A549 (cell line): ENCODE measurements around the gene CBX4. TPM values are rescaled to one million over a fixed set of nuclear protein-coding genes. Genes with fewer than 3 reads are reported as not detected.

ENCODE experiments used
- ATAC-seq, 2 experiments: fragments of 200-7000 bp in 1 of 2; fragments of >200 bp in 1 of 2; cut with Nextera tagmentation in 1 of 2; cut with Tn5 transposase in 1 of 2; 3 replicates each; pipeline versions ENCODE4 v1.8.0 to v1.9.1; 2018 to 2020; ENCODE audit warnings: mild to moderate bottlenecking in 1 of 2, moderate library complexity in 1 of 2
- CTCF ChIA-PET: fragments of 300-600 bp; sonication (Branson Sonifier 250); formaldehyde crosslinking; extraction: SDS; loops from one replicate; lab custom pipeline; 2021; ENCODE audit warnings: antibody characterized with exemption, inconsistent platforms; lab: Yijun Ruan, JAX
- POLR2A ChIA-PET: fragments of 350-600 bp; formaldehyde crosslinking; extraction: SDS; loops from one replicate; lab custom pipeline; 2021; ENCODE audit warnings: antibody characterized with exemption, inconsistent platforms; lab: Yijun Ruan, JAX
- DNase-seq, 2 experiments: peaks; one replicate each; pipeline versions ENCODE4 v3.0.0 to v3.0.0-alpha.2; 2011 to 2016; ENCODE audit warnings: low read depth in 1 of 2, low spot score in 1 of 2
- FAIRE-seq: peaks from 2 replicates; lab custom pipeline; 2011; peaks lifted over from hg19 to GRCh38; lab: Jason Lieb, UNC
- H3K27ac ChIP-seq, 2 experiments: fragments of >200 bp; sonication (Bioruptor Twin); formaldehyde crosslinking; 3 replicates each; pipeline ENCODE4 v1.5.1; 2016 to 2017
- H3K4me1 ChIP-seq: fragments of >200 bp; sonication (Bioruptor Twin); formaldehyde crosslinking; 3 replicates; pipeline ENCODE4 v1.6.1; 2016
- H3K4me2 ChIP-seq: fragments of >200 bp; sonication (Bioruptor Twin); formaldehyde crosslinking; 3 replicates; pipeline ENCODE4 v1.6.1; 2016
- H3K4me3 ChIP-seq: fragments of >200 bp; sonication (Bioruptor Twin); formaldehyde crosslinking; 3 replicates; pipeline ENCODE4 v1.5.1; 2016
- H3K9me3 ChIP-seq: fragments of >200 bp; sonication (Bioruptor Twin); formaldehyde crosslinking; 3 replicates; pipeline ENCODE4 v1.6.1; 2016
- BCL3 ChIP-seq: fragments of >200 bp; sonication (Bioruptor Twin); formaldehyde crosslinking; IDR thresholded peaks from 3 replicates; pipeline ENCODE4 v1.6.1; 2016
- CBX2 ChIP-seq: fragments of 200-600 bp; sonication (generic); IDR thresholded peaks from 2 replicates; pipeline ENCODE4 v1.6.1; 2016; ENCODE audit warnings: low read depth, mild to moderate bottlenecking, borderline replicate concordance
- CHD2 ChIP-seq: fragments of 150-350 bp; IDR thresholded peaks from 2 replicates; pipeline ENCODE4 v1.6.1; 2014; ENCODE audit warnings: low read length; ENCODE audit not compliant: partially characterized antibody
- CHD4 ChIP-seq: fragments of 200-600 bp; sonication (generic); IDR thresholded peaks from 2 replicates; pipeline ENCODE4 v1.6.1; 2016; ENCODE audit warnings: antibody characterized with exemption, mild to moderate bottlenecking, borderline replicate concordance
- EHF ChIP-seq: fragments of 250-450 bp; sonication (Bioruptor Pico); IDR thresholded peaks from 2 replicates; pipeline ENCODE4 v1.5.0; 2020; ENCODE audit warnings: mild to moderate bottlenecking
- HES2 ChIP-seq: fragments of >200 bp; sonication (Bioruptor Twin); formaldehyde crosslinking; IDR thresholded peaks from 2 replicates; pipeline ENCODE4 v1.6.1; 2016
- HMGXB4 ChIP-seq: fragments of 250-450 bp; sonication (Bioruptor Pico); IDR thresholded peaks from 2 replicates; pipeline ENCODE4 v1.5.0; 2021; ENCODE audit warnings: mild to moderate bottlenecking, moderate library complexity, borderline replicate concordance
- HOXA7 ChIP-seq: fragments of 250-450 bp; sonication (Bioruptor Pico); IDR thresholded peaks from 2 replicates; pipeline ENCODE4 v1.5.0; 2020; ENCODE audit warnings: mild to moderate bottlenecking, moderate library complexity
- KDM1A ChIP-seq: fragments of 200-600 bp; sonication (generic); IDR thresholded peaks from 2 replicates; pipeline ENCODE4 v1.6.1; 2016; ENCODE audit warnings: low read depth, mild to moderate bottlenecking
- MAFK ChIP-seq: fragments of 450-650 bp; IDR thresholded peaks from 2 replicates; pipeline ENCODE4 v1.6.1; 2014; ENCODE audit not compliant: partially characterized antibody
- MYC ChIP-seq: IDR thresholded peaks from 2 replicates; pipeline ENCODE4 v1.6.1; 2012; ENCODE audit warnings: mild to moderate bottlenecking, inconsistent platforms, low read length, improper control_type of control experiment, borderline replicate concordance
- NFE2L2 ChIP-seq: fragments of 150-350 bp; conservative IDR thresholded peaks from 2 replicates; pipeline ENCODE4 v1.6.1; 2014; ENCODE audit warnings: low read length
- NPAS2 ChIP-seq: fragments of 250-450 bp; sonication (Bioruptor Pico); IDR thresholded peaks from 2 replicates; pipeline ENCODE4 v1.8.0; 2022; ENCODE audit warnings: mild to moderate bottlenecking, moderate library complexity, borderline replicate concordance
- NR3C1 ChIP-seq: fragments of >200 bp; sonication (Bioruptor Twin); formaldehyde crosslinking; IDR thresholded peaks from 3 replicates; pipeline ENCODE4 v1.6.1; 2017
- POLR2A ChIP-seq: IDR thresholded peaks from 2 replicates; pipeline ENCODE4 v1.6.1; 2012; ENCODE audit warnings: mild to moderate bottlenecking, low read length
- POLR2AphosphoS2 ChIP-seq: conservative IDR thresholded peaks from 2 replicates; pipeline ENCODE4 v1.6.1; 2012; ENCODE audit warnings: low read length, improper control_type of control experiment, inconsistent platforms
- RCOR1 ChIP-seq: fragments of 150-350 bp; IDR thresholded peaks from 2 replicates; pipeline ENCODE4 v1.6.1; 2014; ENCODE audit warnings: antibody characterized with exemption, low read length, low read depth
- REST ChIP-seq: fragments of 200-600 bp; sonication (generic); IDR thresholded peaks from 2 replicates; pipeline ENCODE4 v1.6.1; 2016; ENCODE audit warnings: antibody characterized with exemption, mild to moderate bottlenecking, moderate library complexity
- RNF2 ChIP-seq: fragments of 200-600 bp; sonication (generic); IDR thresholded peaks from 2 replicates; pipeline ENCODE4 v1.6.1; 2016; ENCODE audit warnings: low read depth, mild to moderate bottlenecking, antibody characterized with exemption, moderate library complexity, borderline replicate concordance
- SREBF2 ChIP-seq: fragments of 450-650 bp; IDR thresholded peaks from 2 replicates; pipeline ENCODE4 v1.6.1; 2014; ENCODE audit warnings: mild to moderate bottlenecking, moderate library complexity
- TFCP2L1 ChIP-seq: fragments of 250-450 bp; sonication (Bioruptor Pico); IDR thresholded peaks from 2 replicates; pipeline ENCODE4 v1.5.0; 2021; ENCODE audit warnings: mild to moderate bottlenecking
- USF2 ChIP-seq: fragments of 450-650 bp; IDR thresholded peaks from 2 replicates; pipeline ENCODE4 v1.6.1; 2014; ENCODE audit warnings: antibody characterized with exemption
- ZFP36 ChIP-seq: fragments of 450-650 bp; IDR thresholded peaks from 2 replicates; pipeline ENCODE4 v1.6.1; 2014; ENCODE audit warnings: borderline replicate concordance; ENCODE audit not compliant: partially characterized antibody
- WGBS: methylation state at CpG from one replicate; pipeline ENCODE4 v1.1.6; 2017; ENCODE audit errors: missing lambda C conversion rate; 5-methylcytosine and 5-hydroxymethylcytosine counted together
- polyA plus RNA-seq, 4 experiments: library from polyadenylated mRNA; depleted of rRNA in 3 of 4; stranded (reverse); fragments of >200 nt; fragmentation: RNase III in 1 of 4; extraction: RNeasy Plus Mini Kit Qiagen cat#74134 plus additional on column Dnase treatment in 1 of 4; gene quantifications; 2 replicates in 3 of 4; 3 replicates in 1 of 4; pipeline ENCODE4 v1.2.3, GENCODE V29; 2011 to 2017

The CBX4 gene
- polyA plus RNA-seq, 2 of the 4 experiments (the other 2 are of a cell fraction) = 31.0 to 34.1 TPM

GRCh38 chr17:79864617-79865250 is 25.5 kb upstream of the CBX4 start:
- ATAC-seq = no peak
- no peak for TF ChIP-seq NFE2L2
- no peak for TF ChIP-seq HOXA7 (CRISPR knock-in tag)
- TF ChIP-seq HMGXB4 (CRISPR knock-in tag) = no peak
- no peak for TF ChIP-seq MAFK
- TF ChIP-seq CHD4 = no peak
- TF ChIP-seq KDM1A = no peak
- TF ChIP-seq TFCP2L1 (CRISPR knock-in tag) = no peak
- TF ChIP-seq CHD2 = no peak
- TF ChIP-seq NPAS2 (CRISPR knock-in tag) = no peak
- TF ChIP-seq USF2 = no peak
- no peak for TF ChIP-seq RNF2
- no peak for TF ChIP-seq HES2
- TF ChIP-seq ZFP36 = no peak
- no peak for TF ChIP-seq BCL3
- no peak for TF ChIP-seq EHF (CRISPR knock-in tag)
- no peak for TF ChIP-seq SREBF2
- TF ChIP-seq POLR2AphosphoS2 = no peak
- no peak for TF ChIP-seq REST
- no peak for DNase-seq
- WGBS = 77% methylated on average over 20 of the region's 20 CpGs
- Histone ChIP-seq H3K4me2 (no peak overlapping the region), H3K4me3 (no peak overlapping the region), H3K9me3 (no peaks in the 10 kb centered on the region), H3K4me1 (no peaks in the 10 kb centered on the region), H3K27ac (no peak overlapping the region)
- ChIA-PET CTCF (interaction anchor here (0.5 to 3.6 kb wide), 11 partner anchors 9 to 138 kb away, joined by 3 to 14 read pairs (median 5); partner anchors contain the start of gene CBX4), POLR2A (no interaction called here)
- no peak for FAIRE-seq

GRCh38 chr17:79864147-79864546 is 24.9 kb upstream of the CBX4 start:
- DNase-seq (no peak), ATAC-seq (no peak), FAIRE-seq (no peak)
- Histone ChIP-seq H3K4me1 (no peaks in the 10 kb centered on the region), H3K4me2 (no peak overlapping the region), H3K4me3 (no peak overlapping the region), H3K9me3 (no peaks in the 10 kb centered on the region), H3K27ac (no peak overlapping the region)
- TF ChIP-seq SREBF2 (no peak), NPAS2 (CRISPR knock-in tag) (no peak), USF2 (no peak), POLR2A (no peak), MYC (no peak), EHF (CRISPR knock-in tag) (no peak), CBX2 (no peak), POLR2AphosphoS2 (no peak), NR3C1 (no peak), RCOR1 (no peak), RNF2 (no peak)
- CTCF ChIA-PET = interaction anchor here (1.1 to 3.6 kb wide), 6 partner anchors 9 to 47 kb away, joined by 3 to 14 read pairs (median 5); partner anchors contain the start of gene CBX4
- POLR2A ChIA-PET = no interaction called here
- 76% methylated on average over 9 of the region's 9 CpGs for WGBS
